ENCODE measurements around the gene CUX1.

DNA sequence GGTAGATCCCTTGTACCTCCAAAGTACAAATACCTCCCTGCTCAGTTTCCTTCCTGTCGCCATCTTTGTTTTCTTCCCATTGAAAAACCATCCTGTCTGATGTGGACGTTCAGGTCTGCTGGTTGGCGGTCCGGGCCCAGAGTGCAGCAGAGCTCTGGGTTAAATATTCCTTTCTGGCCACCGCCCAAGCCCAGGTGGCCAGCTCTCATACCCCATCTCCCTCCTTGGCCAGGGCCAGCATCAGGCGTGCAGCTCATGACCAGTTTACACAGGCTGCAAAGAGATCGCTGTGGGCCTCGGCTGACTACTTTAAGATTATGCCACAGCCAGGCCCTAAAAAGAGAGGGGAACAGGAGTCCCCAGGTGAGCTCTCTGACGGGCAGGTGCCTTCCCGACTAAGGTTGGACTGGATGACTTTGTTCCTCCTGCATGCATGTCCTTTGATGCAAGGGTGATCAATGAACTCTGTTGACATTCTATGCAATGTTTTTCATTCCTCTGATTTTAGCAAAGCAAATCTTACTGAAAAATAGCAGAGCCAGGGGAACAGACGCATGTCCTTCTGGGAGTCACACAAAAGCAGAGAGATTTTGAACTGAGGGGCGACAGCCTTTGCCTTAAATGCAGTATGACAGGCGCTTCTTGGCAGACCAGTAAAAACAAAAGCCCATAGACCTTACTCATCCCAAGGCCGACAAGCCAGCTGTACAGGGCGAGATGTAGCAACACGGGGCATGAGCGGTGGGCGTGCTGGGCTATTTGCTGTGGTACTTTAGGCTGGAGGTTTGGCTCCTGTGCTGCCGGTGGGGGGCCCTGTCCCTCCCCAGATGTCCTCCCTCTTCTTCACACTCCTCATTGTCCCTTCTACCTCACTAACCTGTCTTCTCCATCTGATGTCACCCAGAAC is 435.9 kb downstream of the CUX1 start:
- TF ChIP-seq ZNF274 (IDR thresholded peaks at IDR 0.05; ENCODE audit: low read depth, low read length) (no peak), SUZ12 (IDR thresholded peaks at IDR 0.05; ENCODE audit: extremely low read depth, insufficient read depth, insufficient read length) (no peak)

Measured in NT2/D1 (cell line).